DND-41 (cell line): ENCODE results near the gene JAKMIP2.

ENCODE experiments used
- ATAC-seq: fragments of 200-7000 bp; cut with Tn5 transposase; 3 replicates; pipeline ENCODE4 v1.9.1; 2021; ENCODE audit warnings: low read depth; ENCODE audit not compliant: insufficient read depth
- DNase-seq: peaks from one replicate; pipeline ENCODE4 v3.0.0-alpha.2; 2020
- H2AFZ ChIP-seq: 2 replicates; pipeline ENCODE4 v1.6.0; 2012; ENCODE audit warnings: low read depth, low read length
- H3K27ac ChIP-seq: 2 replicates; pipeline ENCODE4 v1.5.1; 2012; ENCODE audit warnings: low read length, inconsistent platforms
- H3K27me3 ChIP-seq: fragments of 200-600 bp; sonication (generic); 2 replicates; pipeline ENCODE4 v1.6.0; 2012; ENCODE audit warnings: low read length, mild to moderate bottlenecking, inconsistent platforms; ENCODE audit not compliant: insufficient read depth, poor library complexity
- H3K36me3 ChIP-seq: 2 replicates; pipeline ENCODE4 v1.5.1; 2012; ENCODE audit warnings: low read length, inconsistent platforms; ENCODE audit not compliant: insufficient read depth
- H3K4me1 ChIP-seq: 2 replicates; pipeline ENCODE4 v1.5.1; 2012; ENCODE audit warnings: mild to moderate bottlenecking, low read length; ENCODE audit not compliant: insufficient read depth
- H3K4me2 ChIP-seq: 2 replicates; pipeline ENCODE4 v1.6.0; 2012; ENCODE audit warnings: mild to moderate bottlenecking, moderate library complexity, low read length, inconsistent platforms; ENCODE audit not compliant: insufficient read depth
- H3K4me3 ChIP-seq, 2 experiments: fragments of 200-600 bp in 1 of 2; shearing (Covaris generic) in 1 of 2; 2 replicates each; pipeline ENCODE4 v1.5.1; 2012 to 2016; ENCODE audit warnings: inconsistent platforms in 2 of 2, low read length in 2 of 2, mild to moderate bottlenecking in 2 of 2, low read depth in 1 of 2, moderate library complexity in 1 of 2
- H3K79me2 ChIP-seq: 2 replicates; pipeline ENCODE4 v1.6.0; 2012; ENCODE audit warnings: low read length, inconsistent platforms; ENCODE audit not compliant: insufficient read depth
- H3K9ac ChIP-seq: 2 replicates; pipeline ENCODE4 v1.6.0; 2012; ENCODE audit warnings: low read depth, mild to moderate bottlenecking, inconsistent platforms, low read length, moderate library complexity
- H3K9me3 ChIP-seq: 2 replicates; pipeline ENCODE4 v1.5.1; 2012; ENCODE audit warnings: low read length, moderate library complexity, mild to moderate bottlenecking, inconsistent platforms; ENCODE audit not compliant: insufficient read depth, severe bottlenecking
- H4K20me1 ChIP-seq: 2 replicates; pipeline ENCODE4 v1.6.0; 2012; ENCODE audit warnings: low read length; ENCODE audit not compliant: insufficient read depth
- CTCF ChIP-seq: IDR thresholded peaks from 2 replicates; pipeline ENCODE4 v1.5.1; 2012; ENCODE audit warnings: borderline replicate concordance, low read length, moderate library complexity, mild to moderate bottlenecking; ENCODE audit not compliant: poor library complexity, severe bottlenecking; ENCODE audit errors: extremely low read depth
- EZH2 ChIP-seq: IDR thresholded peaks from 3 replicates; pipeline ENCODE4 v1.6.1; 2012; ENCODE audit warnings: borderline replicate concordance, low read depth, mild to moderate bottlenecking, moderate library complexity, low read length, inconsistent platforms; ENCODE audit not compliant: severe bottlenecking

JAKMIP2 gene

DNA sequence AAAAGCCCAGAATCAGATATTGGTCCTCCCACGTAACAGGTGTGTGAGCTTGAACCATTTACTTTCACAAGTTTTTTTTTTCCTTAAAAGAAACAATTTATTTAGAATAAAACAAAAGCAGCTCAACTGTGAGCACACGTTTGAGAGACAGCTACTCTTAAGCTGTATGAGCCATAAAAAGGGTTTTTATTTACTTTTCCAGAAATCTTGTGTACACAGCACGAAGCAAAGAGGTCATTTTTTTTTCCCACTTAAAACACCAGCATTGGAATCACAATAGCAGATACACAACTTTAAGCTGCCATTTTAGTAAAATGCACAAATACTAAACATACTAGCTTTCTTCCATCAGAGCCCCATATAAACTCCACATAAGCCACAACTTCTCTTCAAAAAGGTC is 44.6 kb downstream of the JAKMIP2 start:
- no peak overlapping the region for H2AFZ ChIP-seq
- H3K27ac ChIP-seq, result no peak overlapping the region
- no peak overlapping the region for H3K4me3 ChIP-seq
- ATAC-seq (no peak), DNase-seq (no peak)
- no peaks in the 10 kb centered on the region for H3K9me3 ChIP-seq
- TF ChIP-seq EZH2, result no peak
- no peak for TF ChIP-seq CTCF
- no peak overlapping the region for H3K4me2 ChIP-seq
- no peaks in the 10 kb centered on the region for H3K36me3 ChIP-seq
- H3K79me2 ChIP-seq, result no peaks in the 10 kb centered on the region
- H3K4me1 ChIP-seq, result no peaks in the 10 kb centered on the region
- no peaks in the 10 kb centered on the region for H4K20me1 ChIP-seq
- H3K27me3 ChIP-seq, result no peaks in the 10 kb centered on the region
- H3K9ac ChIP-seq, result no peak overlapping the region

DNA sequence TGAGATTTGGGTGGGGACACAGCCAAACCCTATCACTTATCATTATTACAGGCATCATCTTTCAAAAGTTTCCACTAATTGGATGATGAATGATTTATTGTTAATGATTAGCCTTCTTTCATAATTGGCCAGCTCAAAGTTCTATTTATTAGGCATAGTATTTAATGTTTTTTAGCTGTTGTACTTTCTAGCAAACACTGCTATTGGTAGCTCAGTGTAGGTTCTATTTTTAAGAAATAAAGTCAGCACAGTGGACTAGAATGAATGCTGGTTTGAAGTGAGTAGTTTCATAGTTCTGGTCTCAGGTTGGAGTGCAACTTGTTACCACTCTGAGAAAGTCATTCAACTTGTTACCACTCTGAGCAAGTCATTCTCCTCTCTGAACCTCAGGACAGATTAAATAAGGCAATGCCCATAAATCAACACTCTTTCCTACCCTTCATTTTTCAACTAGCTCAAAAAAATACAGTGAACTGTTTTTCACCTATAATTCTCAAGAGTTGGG is 46.9 kb downstream of the JAKMIP2 start:
- DNase-seq (no peak), ATAC-seq (no peak)
- Histone ChIP-seq H2AFZ (no peak overlapping the region), H3K27ac (no peak overlapping the region), H3K4me3 (no peak overlapping the region), H4K20me1 (no peaks in the 10 kb centered on the region), H3K27me3 (no peaks in the 10 kb centered on the region), H3K4me1 (no peaks in the 10 kb centered on the region), H3K9me3 (no peaks in the 10 kb centered on the region), H3K4me2 (no peak overlapping the region), H3K9ac (no peak overlapping the region), H3K36me3 (no peaks in the 10 kb centered on the region), H3K79me2 (no peaks in the 10 kb centered on the region)
- no peak for TF ChIP-seq EZH2
- TF ChIP-seq CTCF, result no peak

DNA sequence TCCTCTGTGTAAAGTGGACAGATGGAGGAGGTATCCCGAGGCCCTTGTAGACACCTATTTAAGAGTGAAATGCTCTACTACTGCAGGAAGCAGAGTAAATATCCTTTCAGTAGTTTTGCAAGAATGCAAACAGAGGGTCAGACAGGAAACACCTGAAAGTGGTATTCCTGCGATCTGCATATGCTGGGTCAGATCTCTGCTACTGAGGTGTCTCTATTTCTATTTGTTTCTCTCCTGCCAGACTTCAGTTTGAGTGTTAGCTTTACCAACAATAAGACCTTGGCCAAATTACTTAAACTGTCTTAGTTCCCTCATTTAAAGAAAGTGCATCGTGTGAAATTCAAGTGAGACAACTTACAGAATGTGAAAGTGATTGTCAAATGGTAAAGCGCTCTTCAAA is 47.6 kb downstream of the JAKMIP2 start:
- Histone ChIP-seq H3K9me3 (no peaks in the 10 kb centered on the region), H3K27ac (no peak overlapping the region), H3K4me1 (no peaks in the 10 kb centered on the region), H3K27me3 (no peaks in the 10 kb centered on the region), H3K36me3 (no peaks in the 10 kb centered on the region), H3K4me2 (no peak overlapping the region), H3K79me2 (no peaks in the 10 kb centered on the region), H2AFZ (no peak overlapping the region), H3K4me3 (no peak overlapping the region), H4K20me1 (no peaks in the 10 kb centered on the region), H3K9ac (no peak overlapping the region)
- no peak for TF ChIP-seq CTCF
- no peak for TF ChIP-seq EZH2
- ATAC-seq, result no peak
- no peak for DNase-seq

- no peak for ATAC-seq
These were observed 49.5 kb downstream of the JAKMIP2 start for GRCh38 chr5:147733075-147733474.

More at GRCh38 chr5:147733075-147733474, 49.5 kb downstream of the JAKMIP2 start:
- no peak for TF ChIP-seq CTCF
- no peak for TF ChIP-seq EZH2
- no peak overlapping the region for H3K27ac ChIP-seq
- H3K9me3 ChIP-seq, result no peaks in the 10 kb centered on the region
- no peak for DNase-seq
- H2AFZ ChIP-seq, result no peak overlapping the region
- H3K27me3 ChIP-seq, result no peaks in the 10 kb centered on the region
- no peaks in the 10 kb centered on the region for H3K4me1 ChIP-seq
- H3K4me3 ChIP-seq, result no peak overlapping the region
- no peak overlapping the region for H3K9ac ChIP-seq
- H4K20me1 ChIP-seq, result no peaks in the 10 kb centered on the region
- H3K36me3 ChIP-seq, result no peaks in the 10 kb centered on the region
- H3K79me2 ChIP-seq, result no peaks in the 10 kb centered on the region
- no peak overlapping the region for H3K4me2 ChIP-seq
